ENCODE measurements around the gene PCDHGA4.

DNA sequence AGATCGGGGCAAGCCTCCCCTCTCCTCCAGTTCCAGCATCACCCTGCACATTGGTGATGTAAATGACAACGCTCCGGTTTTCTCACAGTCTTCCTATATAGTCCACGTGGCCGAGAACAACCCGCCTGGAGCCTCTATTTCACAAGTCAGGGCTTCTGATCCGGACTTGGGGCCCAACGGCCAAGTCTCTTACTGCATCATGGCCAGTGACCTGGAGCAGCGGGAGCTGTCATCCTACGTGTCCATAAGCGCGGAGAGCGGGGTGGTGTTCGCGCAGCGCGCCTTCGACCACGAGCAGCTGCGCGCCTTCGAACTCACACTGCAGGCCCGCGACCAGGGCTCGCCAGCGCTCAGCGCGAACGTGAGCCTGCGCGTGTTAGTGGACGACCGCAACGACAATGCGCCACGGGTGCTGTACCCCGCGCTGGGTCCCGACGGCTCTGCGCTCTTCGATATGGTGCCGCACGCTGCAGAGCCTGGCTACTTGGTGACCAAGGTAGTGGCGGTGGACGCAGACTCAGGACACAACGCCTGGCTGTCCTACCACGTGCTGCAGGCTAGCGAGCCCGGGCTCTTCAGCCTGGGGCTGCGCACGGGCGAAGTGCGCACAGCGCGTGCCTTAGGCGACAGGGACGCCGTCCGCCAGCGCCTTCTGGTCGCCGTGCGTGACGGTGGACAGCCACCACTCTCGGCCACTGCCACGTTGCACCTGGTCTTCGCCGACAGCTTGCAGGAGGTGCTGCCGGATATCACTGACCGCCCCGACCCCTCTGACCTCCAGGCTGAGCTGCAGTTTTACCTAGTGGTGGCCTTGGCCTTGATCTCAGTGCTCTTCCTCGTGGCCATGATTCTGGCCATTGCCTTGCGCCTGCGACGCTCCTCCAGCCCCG lies 34.6 kb downstream of the PCDHGA4 start:
- TF ChIP-seq, protein P1, sequence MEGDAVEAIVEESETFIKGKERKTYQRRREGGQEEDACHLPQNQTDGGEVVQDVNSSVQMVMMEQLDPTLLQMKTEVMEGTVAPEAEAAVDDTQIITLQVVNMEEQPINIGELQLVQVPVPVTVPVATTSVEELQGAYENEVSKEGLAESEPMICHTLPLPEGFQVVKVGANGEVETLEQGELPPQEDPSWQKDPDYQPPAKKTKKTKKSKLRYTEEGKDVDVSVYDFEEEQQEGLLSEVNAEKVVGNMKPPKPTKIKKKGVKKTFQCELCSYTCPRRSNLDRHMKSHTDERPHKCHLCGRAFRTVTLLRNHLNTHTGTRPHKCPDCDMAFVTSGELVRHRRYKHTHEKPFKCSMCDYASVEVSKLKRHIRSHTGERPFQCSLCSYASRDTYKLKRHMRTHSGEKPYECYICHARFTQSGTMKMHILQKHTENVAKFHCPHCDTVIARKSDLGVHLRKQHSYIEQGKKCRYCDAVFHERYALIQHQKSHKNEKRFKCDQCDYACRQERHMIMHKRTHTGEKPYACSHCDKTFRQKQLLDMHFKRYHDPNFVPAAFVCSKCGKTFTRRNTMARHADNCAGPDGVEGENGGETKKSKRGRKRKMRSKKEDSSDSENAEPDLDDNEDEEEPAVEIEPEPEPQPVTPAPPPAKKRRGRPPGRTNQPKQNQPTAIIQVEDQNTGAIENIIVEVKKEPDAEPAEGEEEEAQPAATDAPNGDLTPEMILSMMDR (IDR thresholded peaks at IDR 0.05) = no peak
- TF ChIP-seq POLR2A (IDR thresholded peaks at IDR 0.05) (no peak), EP300 (IDR thresholded peaks at IDR 0.05) (no peak)

Data from ovary (tissue), 3 donors.